HG03280 (cell line): ENCODE data around the gene IREB2.
"Not testable (repeated sequence)": the region's sequence is repeated elsewhere in the genome, so short reads cannot be mapped to it uniquely, and the experiment has no call there.

Experiments
- ATAC-seq: cut with Tn5 transposase; IDR thresholded peaks from one replicate; pipeline ENCODE4 v1.9.1; 2021; ENCODE audit warnings: mild to moderate bottlenecking, moderate library complexity; ENCODE audit not compliant: unreplicated experiment

Gene IREB2

DNA sequence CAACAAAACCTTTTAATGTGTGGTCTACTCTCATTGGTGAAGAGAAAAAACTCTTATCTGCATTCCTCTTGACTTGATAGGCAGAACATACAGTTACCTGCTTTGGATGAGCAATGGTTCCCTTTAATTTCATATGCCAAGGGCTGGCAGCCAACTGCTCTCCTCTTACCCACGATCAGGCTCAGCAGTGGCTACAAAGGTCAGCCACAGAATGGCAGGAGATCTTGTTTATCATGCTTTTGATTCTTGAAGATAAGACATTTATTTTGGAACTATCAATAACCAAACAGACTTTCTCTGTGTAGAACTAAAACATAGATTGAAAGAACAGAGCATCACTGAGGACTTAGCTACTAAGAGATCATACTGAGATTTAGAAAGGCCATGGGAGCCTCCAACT, 6.1 kb upstream of the IREB2 start:
- ATAC-seq = no peak

- no peak for ATAC-seq
Measured at GRCh38 chr15:78432664-78433063, 5.4 kb upstream of the IREB2 start.

DNA sequence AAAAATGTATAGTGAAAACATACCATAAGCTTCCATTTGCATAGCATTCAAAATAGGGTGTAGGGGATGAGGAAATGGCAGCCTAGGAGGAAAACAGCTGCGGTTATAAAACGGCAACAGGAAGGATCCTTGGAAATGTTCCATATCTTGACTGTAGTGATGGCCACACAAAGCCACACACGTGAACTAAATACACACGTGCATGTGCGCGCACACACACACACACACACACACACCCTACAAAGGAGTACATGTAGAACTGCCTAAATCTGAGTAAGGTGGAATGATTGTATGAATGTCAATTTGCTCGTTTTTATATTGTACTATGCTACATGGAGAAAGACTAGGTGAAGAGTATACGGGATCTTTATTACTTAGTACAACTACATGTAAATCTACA, 3.9 kb upstream of the IREB2 start:
- ATAC-seq = no peak

DNA sequence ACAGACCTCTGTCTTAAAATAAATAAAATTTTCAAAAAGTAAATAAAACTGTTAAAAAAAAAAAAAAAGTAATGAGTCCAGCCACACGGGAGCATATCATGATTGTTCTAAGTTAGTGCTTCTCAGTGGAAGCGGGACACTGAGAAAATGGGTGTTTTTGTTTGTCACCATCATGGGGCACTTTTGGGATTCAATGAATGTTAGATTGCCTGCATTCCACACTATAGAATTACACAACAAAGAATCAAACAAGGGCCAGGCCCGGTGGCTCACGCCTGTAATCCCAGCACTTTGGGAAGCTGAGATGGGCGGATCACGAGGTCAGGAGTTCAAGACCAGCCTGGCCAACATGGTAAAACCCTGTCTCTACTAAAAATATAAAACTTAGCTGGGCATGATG, 3.3 kb upstream of the IREB2 start:
- ATAC-seq = not testable (repeated sequence)

GRCh38 chr15:78437107-78437761, 782 bp upstream of the IREB2 start:
- ATAC-seq = no peak

GRCh38 chr15:78438619-78439285, 736 bp downstream of the IREB2 start:
- ATAC-seq = peak; percentile 4

GRCh38 chr15:78440375-78441373, 2.7 kb downstream of the IREB2 start:
- no peak for ATAC-seq

DNA sequence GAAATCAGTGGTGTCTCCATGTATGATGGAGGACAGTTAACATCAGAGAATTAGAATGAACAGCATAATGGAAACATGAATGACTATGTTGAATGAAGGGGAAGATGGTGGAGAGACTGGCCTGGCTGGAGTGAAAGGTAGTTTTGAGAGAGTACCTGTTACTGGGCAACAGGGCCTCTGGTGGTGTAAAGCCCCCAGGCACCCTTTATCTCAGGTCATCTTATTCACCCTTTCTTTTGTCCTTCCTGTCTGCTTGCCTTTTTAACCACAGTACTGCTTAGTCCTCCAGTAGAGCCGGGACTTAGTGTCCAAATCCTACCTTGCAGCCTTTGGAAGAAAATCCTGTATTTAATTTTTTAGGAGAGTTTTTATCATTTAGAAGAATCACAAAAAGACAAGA, 6.2 kb downstream of the IREB2 start:
- no peak for ATAC-seq

GRCh38 chr15:78445875-78446274, 7.9 kb downstream of the IREB2 start:
- ATAC-seq = no peak

DNA sequence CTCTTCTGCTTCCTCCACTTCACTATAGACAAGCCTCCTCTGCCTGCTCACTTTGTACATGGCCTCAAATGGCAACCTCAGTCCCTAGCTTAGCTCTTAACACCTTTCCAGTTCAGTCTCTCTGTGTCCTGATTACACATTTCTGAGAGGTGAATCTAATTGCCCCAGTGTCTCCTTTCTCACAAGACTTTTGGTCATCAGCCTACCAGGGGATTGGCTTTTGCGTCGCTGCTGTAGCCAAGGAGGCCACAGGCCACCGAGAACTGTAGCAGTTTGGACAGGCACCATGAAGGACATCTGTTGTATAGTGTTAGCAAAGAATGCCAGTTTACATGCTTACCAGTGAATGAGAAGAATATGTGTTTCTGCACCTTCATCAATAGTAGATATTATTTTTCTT, 8.5 kb downstream of the IREB2 start:
- ATAC-seq = no peak

DNA sequence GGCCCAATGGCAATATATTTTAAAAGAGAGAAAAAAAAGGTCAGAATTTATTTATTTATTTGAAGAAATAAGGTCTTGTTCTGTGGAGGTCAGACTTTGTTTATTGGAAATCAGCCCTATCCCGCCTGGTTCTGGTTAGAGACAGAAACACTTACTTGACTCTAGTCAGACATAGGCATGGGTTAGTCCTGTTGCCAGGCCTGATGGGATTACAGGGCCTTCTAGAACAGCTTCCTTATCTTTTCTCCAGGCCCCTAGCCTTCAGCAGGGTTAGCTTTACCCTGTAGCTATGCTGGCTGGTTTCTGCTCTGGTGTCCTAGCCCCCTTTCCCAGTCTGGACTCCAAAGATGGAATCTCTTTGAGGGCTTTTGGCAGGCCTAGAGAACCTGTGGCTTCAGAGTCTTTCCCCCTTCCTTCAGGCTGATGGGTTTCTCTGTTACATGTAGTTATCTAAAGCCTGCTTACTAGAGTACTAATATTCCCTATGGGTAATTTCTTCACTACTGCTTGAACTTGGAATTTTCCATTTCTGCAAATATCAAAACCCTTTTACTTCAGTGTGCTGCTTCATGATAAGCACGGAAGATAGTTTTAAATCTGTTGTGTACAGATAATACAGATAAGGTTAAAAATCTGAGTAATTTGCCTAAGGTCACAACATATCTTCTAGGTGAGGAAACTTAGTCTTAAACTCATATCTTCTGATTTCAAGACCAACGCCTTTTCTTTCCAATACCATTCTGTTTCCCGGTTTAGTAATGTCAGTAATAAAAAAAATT, 10.6 kb downstream of the IREB2 start:
- ATAC-seq = no peak

DNA sequence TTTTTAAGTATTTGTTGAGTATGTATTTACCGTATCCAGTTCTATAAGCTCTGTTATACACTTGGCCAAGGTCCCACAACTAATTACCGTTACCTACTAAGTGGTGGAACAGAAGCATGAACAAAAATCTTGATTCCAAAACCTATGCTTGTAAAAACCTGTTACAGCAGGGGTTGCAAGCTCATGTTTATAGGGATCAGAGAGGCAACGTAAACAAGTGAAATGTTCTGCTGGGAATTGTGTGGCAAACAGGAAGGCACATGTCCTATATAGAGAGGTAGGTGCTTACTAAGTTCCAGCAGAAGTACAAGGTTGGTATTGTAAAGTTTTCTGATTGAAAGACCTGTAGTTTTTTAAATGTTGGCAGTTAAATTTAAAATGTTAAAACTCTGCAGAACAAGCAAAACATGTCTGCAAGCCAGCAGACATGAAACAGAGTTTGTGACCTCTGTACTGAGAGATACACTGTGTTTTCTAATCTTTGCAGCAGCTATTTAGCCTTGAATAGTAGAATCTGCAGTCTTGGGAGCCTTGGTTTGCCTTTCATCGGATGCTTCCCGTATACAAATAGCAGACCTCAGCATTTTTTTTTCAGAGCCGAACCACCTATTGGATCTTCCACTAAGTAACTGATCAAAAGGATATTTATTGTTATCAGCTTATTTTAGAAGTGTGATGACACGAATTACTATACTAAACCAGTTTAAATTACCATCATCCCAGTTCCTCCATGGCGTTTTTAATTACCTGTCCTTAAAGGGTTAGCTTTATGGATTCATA, 11.4 kb downstream of the IREB2 start:
- no peak for ATAC-seq

- no peak for ATAC-seq
Measured at GRCh38 chr15:78450285-78450858, 12.4 kb downstream of the IREB2 start.

DNA sequence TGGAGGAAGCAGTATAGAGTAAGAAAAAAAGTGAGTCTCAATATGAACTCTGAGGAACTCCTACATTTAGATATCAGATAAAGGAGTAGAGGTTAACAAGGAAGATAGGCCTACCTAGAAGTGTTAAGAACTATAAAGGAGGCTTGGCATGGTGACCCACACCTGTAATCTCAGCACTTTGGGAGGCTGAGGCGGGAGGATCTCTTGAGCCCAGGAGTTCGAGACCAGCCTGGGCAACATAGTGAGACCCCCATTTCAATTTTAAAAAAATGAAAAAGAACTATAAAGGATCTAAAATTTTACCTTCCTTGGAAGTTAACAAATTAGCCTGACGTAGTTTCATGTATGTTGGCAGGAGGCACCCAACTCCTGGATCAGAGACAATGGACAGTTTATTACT, 14.5 kb downstream of the IREB2 start:
- ATAC-seq = no peak

- ATAC-seq = no peak
Measured at GRCh38 chr15:78453447-78453846, 15.4 kb downstream of the IREB2 start.

- ATAC-seq = no peak
Measured at GRCh38 chr15:78454992-78455391, 17.0 kb downstream of the IREB2 start.

- no peak for ATAC-seq
Measured at GRCh38 chr15:78455749-78456148, 17.7 kb downstream of the IREB2 start.

- no peak for ATAC-seq
Measured at GRCh38 chr15:78456426-78456825, 18.4 kb downstream of the IREB2 start.

DNA sequence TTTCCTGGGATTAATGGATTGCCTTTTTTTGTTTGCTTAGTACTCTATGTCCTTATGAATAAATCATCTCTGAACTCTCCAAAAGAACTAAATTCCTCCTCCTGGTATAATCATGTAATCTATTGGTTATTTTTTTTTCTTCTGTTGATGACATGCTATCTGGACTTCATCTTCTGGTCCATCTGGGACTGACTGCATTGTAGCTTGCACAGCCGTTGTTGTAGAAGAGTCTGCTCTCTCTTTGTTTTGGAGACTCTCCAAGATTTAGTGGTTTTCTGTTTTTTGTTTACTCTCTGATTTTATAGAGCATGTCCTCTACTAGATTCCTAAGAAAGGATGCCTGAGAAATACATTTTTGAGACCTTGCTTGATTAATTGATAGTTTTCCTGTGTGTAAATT, 19.1 kb downstream of the IREB2 start:
- no peak for ATAC-seq

- no peak for ATAC-seq
Measured at GRCh38 chr15:78460737-78461136, 22.7 kb downstream of the IREB2 start.
